Measurements from ENCODE around the gene FTSJ3. TPM values are rescaled to one million over a fixed set of nuclear protein-coding genes. Genes with fewer than 3 reads are reported as not detected.

Gene FTSJ3
- total and polyA plus RNA-seq, 2 of the 13 experiments (the other 11 are each of a cell fraction or from before 2014, with no cell fraction given): 26.0 to 64.2 TPM

DNA sequence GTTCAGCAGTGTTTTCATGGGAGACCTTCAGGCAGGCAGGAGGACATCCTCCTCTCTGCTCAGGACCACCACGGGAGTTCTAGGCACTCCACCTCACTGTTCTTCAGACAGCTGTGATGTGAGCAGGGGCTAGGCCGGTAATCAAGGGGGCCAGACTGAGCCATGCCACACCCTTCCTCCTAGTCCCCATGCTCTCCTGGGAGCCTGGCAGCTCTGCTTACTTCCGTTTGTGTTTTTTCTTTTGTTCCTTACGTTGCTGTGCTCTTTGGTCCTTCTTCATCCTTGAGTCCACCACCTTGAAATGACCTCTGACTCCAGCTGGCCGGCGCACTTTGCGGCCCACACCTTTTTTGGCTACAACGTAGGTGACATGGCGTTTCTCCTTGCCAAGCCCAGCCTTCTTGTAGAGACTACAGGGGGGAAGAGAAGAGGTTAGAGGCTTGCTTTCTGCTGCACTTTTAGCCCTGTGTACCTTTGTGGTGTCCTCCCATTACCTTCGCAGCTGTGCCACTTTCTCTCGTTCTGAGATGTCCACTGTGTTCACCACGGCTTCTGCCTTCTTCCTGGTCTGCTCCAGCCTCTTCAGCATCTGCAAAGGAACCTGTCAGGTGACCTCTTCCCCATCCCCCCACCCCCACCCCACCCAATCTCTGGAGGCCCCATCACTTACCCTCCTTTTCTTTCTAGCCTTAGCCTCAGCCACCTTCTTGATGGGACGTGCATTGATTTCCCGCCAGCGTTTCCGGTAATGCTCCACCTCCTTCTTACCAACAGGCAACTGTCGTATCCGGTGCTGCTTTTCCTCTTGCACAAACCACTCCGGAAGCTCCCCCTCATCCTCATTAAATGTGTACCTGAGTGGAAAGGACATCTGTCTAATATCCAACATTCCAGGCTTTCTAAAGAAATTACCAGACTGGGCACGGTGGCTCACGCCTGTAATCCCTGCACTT, 7.6 kb downstream of the FTSJ3 start:
- POLR2A ChIA-PET: interaction anchor here (1.7 kb wide), 1 partner anchor 7 kb away, joined by 10 read pairs; the partner anchor contains the start of genes FTSJ3 and PSMC5
- in situ Hi-C loops (cut with HindIII; ENCODE audit: extremely low pct_ligation_motif_present, low pct_unique_long_range_greater_than_20kb): no loop called here

More for the DNA sequence above, 7.6 kb downstream of the FTSJ3 start:
- Histone ChIP-seq H3K79me2 (ENCODE audit: insufficient read depth, low read length) (peaks cover 2% of the 10 kb centered on the region), H3K27ac (ENCODE audit: extremely low read length, insufficient read depth, low read length) (no peak overlapping the region), H2AFZ (ENCODE audit: low read length) (no peak overlapping the region), H3K4me1 (ENCODE audit: insufficient read depth, low read length) (peaks cover 14% of the 10 kb centered on the region; the same call in 1 of the 2 replicates), H3K36me3 (replicated peaks in 1 of 2; ENCODE audit: control insufficient read depth in 1 of 2, insufficient read depth in 2 of 2, low read length in 2 of 2) (peaks cover 52 to 95% of the 10 kb centered on the region in 2 experiments), H3K4me3 (replicated peaks in 1 of 3; ENCODE audit: insufficient read depth in 1 of 3, low read depth in 2 of 3, low read length in 3 of 3) (no peak overlapping the region), H3K27me3 (ENCODE audit: control insufficient read depth in 1 of 2, insufficient read depth in 2 of 2, low read length in 2 of 2) (no peaks in the 10 kb centered on the region), H3K4me2 (ENCODE audit: low read depth, low read length) (no peak overlapping the region), H3K9me3 (ENCODE audit: low read length) (no peaks in the 10 kb centered on the region), H3K9ac (ENCODE audit: insufficient read depth, low read depth, low read length) (no peak overlapping the region), H4K20me1 (ENCODE audit: insufficient read depth, low read length) (peaks cover 3% of the 10 kb centered on the region; the same call in 1 of the 2 replicates)
- 94% methylated on average over 21 of the region's 21 CpGs for WGBS (ENCODE audit: low lambda C conversion rate)
- peak; percentile 34; the same call in 1 of the 2 replicates for TF ChIP-seq POLR2AphosphoS5 (IDR thresholded peaks at IDR 0.05; ENCODE audit: low read depth, low read length)
- no peak for TF ChIP-seq CREM (IDR thresholded peaks at IDR 0.05)
- TF ChIP-seq CREM (CRISPR knock-in tag; IDR thresholded peaks at IDR 0.05): no peak
- TF ChIP-seq POLR2A (IDR thresholded peaks at IDR 0.05; ENCODE audit: insufficient read depth in 1 of 2, low read depth in 2 of 2, low read length in 2 of 2): 0 out of 4 replicates have a peak, but pooled peaks of 1 of the 2 experiments have one; percentile 3
- TF ChIP-seq RBFOX2 (IDR thresholded peaks at IDR 0.05; ENCODE audit: low read depth, low read length): peak; percentile 7; the same call in 1 of the 2 replicates
- TF ChIP-seq POLR2G (IDR thresholded peaks at IDR 0.05; ENCODE audit: low read depth, low read length): peak; percentile 48; the same call in 1 of the 2 replicates
- peak; percentile 57; the same call in 1 of the 2 replicates for TF ChIP-seq PAF1 (CRISPR knock-in tag; IDR thresholded peaks at IDR 0.05)
- TF ChIP-seq CHD4 (IDR thresholded peaks at IDR 0.05; ENCODE audit: borderline replicate concordance, low read length): no peak
- TF ChIP-seq HNRNPK (IDR thresholded peaks at IDR 0.05; ENCODE audit: low read depth, low read length, poor library complexity, severe bottlenecking): peak; percentile 23
- no peak for TF ChIP-seq SNAI1 (CRISPR knock-in tag; IDR thresholded peaks at IDR 0.05; ENCODE audit: borderline replicate concordance)
- TF ChIP-seq, protein P1, sequence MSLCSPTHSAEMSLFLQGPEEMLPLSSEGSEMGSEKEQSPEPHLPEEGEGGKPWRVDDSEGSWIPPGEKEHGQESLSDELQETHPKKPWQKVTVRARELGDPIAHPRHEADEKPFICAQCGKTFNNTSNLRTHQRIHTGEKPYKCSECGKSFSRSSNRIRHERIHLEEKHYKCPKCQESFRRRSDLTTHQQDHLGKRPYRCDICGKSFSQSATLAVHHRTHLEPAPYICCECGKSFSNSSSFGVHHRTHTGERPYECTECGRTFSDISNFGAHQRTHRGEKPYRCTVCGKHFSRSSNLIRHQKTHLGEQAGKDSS (CRISPR knock-in tag; IDR thresholded peaks at IDR 0.05; ENCODE audit: borderline replicate concordance, low read depth): 0 out of 2 replicates have a peak, but pooled peaks have one; percentile 27
- TF ChIP-seq RBM22 (optimal IDR thresholded peaks at IDR 0.05; ENCODE audit: low read length): peak; percentile 99
- CTCF ChIA-PET (ENCODE audit: low intra/inter-chr PET ratio, low total read pairs): no interaction called here
- ATAC-seq (peak; percentile 10; the same call in 2 of the 3 replicates), FAIRE-seq (no peak), DNase-seq (ENCODE audit: low spot score) (no peak)
- intact Hi-C loops (cut with micrococcal nuclease; ENCODE audit: unreplicated experiment): no loop called here
- BruUV-seq (replicated peaks): TSS peak; percentile 63

Data from HepG2 (cell line).